ENCODE measurements around the gene CDYL2. TPM values are rescaled to one million over a fixed set of nuclear protein-coding genes. Genes with fewer than 3 reads are reported as not detected.

Gene CDYL2
- total and polyA plus RNA-seq, 4 donors: 1.3 to 12.6 (median 3.7) TPM

DNA sequence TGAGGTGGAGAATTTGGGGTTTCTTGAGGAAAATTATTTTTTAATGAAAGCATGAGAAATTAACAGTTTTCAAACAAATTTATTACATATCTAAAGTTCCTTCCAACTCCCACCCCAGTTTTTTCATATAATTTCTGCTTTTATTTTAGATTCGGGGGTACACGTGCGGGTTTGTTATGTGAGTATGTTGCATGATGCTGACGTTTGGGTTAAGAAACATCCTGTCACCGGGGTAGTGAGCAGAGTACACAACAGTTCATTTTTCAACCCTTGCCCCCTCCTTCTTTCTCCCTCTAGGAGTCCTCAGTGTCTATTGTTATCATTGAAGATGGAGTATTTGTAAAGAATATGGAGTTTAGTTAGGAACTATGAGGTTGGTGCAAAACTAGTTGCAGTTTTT, 31.8 kb upstream of the CDYL2 start:
- no peak overlapping the region for H3K27ac ChIP-seq (ENCODE audit: low read depth in 1 of 2, low read length in 1 of 2)
- 37 to 63% methylated on average over 5 of the region's 5 CpGs for WGBS, 2 donors
- no peak for DNase-seq
- H3K9me3 ChIP-seq (ENCODE audit: control insufficient read depth in 4 of 4, insufficient read depth in 3 of 4, low read length in 3 of 4): no peaks in the 10 kb centered on the region
- H3K36me3 ChIP-seq (ENCODE audit: control insufficient read depth in 4 of 4, insufficient read depth in 4 of 4, low read length in 4 of 4): no peaks in the 10 kb centered on the region
- H3K4me1 ChIP-seq (ENCODE audit: control insufficient read depth in 5 of 5, insufficient read depth in 5 of 5, low read length in 5 of 5): peaks cover 0 to 3% (median 0%) of the 10 kb centered on the region in 5 donors
- H3K9ac ChIP-seq (ENCODE audit: insufficient read depth in 1 of 2, low read length in 2 of 2): no peak overlapping the region
- TF ChIP-seq, protein P1, sequence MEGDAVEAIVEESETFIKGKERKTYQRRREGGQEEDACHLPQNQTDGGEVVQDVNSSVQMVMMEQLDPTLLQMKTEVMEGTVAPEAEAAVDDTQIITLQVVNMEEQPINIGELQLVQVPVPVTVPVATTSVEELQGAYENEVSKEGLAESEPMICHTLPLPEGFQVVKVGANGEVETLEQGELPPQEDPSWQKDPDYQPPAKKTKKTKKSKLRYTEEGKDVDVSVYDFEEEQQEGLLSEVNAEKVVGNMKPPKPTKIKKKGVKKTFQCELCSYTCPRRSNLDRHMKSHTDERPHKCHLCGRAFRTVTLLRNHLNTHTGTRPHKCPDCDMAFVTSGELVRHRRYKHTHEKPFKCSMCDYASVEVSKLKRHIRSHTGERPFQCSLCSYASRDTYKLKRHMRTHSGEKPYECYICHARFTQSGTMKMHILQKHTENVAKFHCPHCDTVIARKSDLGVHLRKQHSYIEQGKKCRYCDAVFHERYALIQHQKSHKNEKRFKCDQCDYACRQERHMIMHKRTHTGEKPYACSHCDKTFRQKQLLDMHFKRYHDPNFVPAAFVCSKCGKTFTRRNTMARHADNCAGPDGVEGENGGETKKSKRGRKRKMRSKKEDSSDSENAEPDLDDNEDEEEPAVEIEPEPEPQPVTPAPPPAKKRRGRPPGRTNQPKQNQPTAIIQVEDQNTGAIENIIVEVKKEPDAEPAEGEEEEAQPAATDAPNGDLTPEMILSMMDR (IDR thresholded peaks at IDR 0.05; ENCODE audit: control extremely low read depth, extremely low read depth): no peak
- no peaks in the 10 kb centered on the region for H3K27me3 ChIP-seq (ENCODE audit: control insufficient read depth in 3 of 3, insufficient read depth in 3 of 3, low read length in 2 of 3)
- ATAC-seq (ENCODE audit: insufficient read depth, low FRiP score): no peak
- H3K4me3 ChIP-seq: no peak overlapping the region

DNA sequence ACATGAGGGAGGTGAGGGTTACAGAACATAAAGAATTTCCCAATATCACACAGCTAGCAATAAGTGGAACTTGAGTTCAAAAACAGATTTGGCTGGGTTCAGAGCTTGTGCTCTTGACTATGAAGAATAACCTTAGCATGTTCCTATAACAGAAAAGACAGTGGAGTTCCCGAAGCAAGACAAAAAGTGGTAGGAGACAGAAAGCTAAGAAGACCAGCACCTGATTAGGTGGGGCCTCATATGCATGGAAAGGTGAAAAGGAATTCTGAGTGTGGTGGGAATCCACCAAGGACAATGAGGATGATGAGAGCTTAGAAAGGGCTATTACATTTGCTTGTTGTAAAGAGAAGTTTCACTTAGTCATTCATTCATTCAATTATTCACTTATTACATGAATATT, 26.6 kb upstream of the CDYL2 start:
- Histone ChIP-seq H3K9ac (ENCODE audit: insufficient read depth in 1 of 2, low read length in 2 of 2) (no peak overlapping the region), H3K27me3 (ENCODE audit: control insufficient read depth in 3 of 3, insufficient read depth in 3 of 3, low read length in 2 of 3) (peaks cover 0 to 6% (median 0%) of the 10 kb centered on the region in 3 donors), H3K4me1 (ENCODE audit: control insufficient read depth in 5 of 5, insufficient read depth in 5 of 5, low read length in 5 of 5) (no peaks in the 10 kb centered on the region), H3K36me3 (ENCODE audit: control insufficient read depth in 4 of 4, insufficient read depth in 4 of 4, low read length in 4 of 4) (no peaks in the 10 kb centered on the region), H3K9me3 (ENCODE audit: control insufficient read depth in 4 of 4, insufficient read depth in 3 of 4, low read length in 3 of 4) (no peaks in the 10 kb centered on the region), H3K4me3 (no peak overlapping the region), H3K27ac (ENCODE audit: low read depth in 1 of 2, low read length in 1 of 2) (no peak overlapping the region)
- DNase-seq: no peak
- TF ChIP-seq, protein P1 (IDR thresholded peaks at IDR 0.05; ENCODE audit: control extremely low read depth, extremely low read depth): no peak
- ATAC-seq (ENCODE audit: insufficient read depth, low FRiP score): no peak
- WGBS, 2 donors: 88 to 91% methylated on average over 1 of the region's 1 CpG

DNA sequence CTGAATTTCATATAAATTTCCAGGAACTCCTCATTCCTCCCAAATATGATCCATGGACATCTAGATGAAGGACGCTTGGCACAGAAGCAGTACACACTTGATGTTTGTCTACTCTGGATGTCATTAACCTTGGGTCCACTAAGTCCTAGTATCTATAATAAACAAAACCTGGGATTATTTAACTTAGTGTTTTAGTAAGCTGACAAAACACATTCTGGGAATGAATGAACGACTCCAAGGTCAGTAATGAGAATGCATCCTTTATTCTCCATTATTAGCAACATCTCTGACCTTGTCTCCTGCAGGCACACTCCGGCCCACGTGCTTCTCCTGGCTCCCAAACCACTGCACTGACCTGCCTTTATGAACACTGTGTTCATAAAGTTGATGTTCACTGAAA, 24.1 kb upstream of the CDYL2 start:
- 59 to 81% methylated on average over 4 of the region's 4 CpGs for WGBS, 2 donors
- Histone ChIP-seq H3K9ac (ENCODE audit: insufficient read depth in 1 of 2, low read length in 2 of 2) (no peak overlapping the region), H3K36me3 (ENCODE audit: control insufficient read depth in 4 of 4, insufficient read depth in 4 of 4, low read length in 4 of 4) (no peaks in the 10 kb centered on the region), H3K27me3 (ENCODE audit: control insufficient read depth in 3 of 3, insufficient read depth in 3 of 3, low read length in 2 of 3) (peaks cover 0 to 6% (median 0%) of the 10 kb centered on the region in 3 donors), H3K4me3 (no peak overlapping the region), H3K9me3 (ENCODE audit: control insufficient read depth in 4 of 4, insufficient read depth in 3 of 4, low read length in 3 of 4) (no peaks in the 10 kb centered on the region), H3K27ac (ENCODE audit: low read depth in 1 of 2, low read length in 1 of 2) (no peak overlapping the region), H3K4me1 (ENCODE audit: control insufficient read depth in 5 of 5, insufficient read depth in 5 of 5, low read length in 5 of 5) (no peaks in the 10 kb centered on the region)
- TF ChIP-seq, protein P1 (IDR thresholded peaks at IDR 0.05; ENCODE audit: control extremely low read depth, extremely low read depth): no peak
- ATAC-seq (ENCODE audit: insufficient read depth, low FRiP score) (no peak), DNase-seq (no peak)

DNA sequence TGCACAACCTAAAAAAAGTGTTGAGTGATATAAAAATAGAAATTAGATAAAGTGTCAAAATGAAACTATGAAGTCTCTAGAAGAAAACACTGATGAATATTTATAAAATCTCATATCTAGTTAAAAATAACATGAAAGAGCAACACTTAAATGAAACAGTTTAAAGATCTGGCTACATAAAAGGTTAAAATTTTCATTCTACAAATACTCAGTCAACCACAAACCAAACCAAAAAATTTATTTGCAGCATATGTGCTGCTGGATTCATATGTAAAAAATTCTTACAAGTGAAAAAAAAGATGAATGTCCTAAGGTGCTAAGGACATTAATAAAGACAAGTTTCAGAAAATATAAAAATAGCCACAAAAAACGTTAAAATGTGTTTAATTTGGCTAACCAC, 22.6 kb upstream of the CDYL2 start:
- Histone ChIP-seq H3K9ac (ENCODE audit: insufficient read depth in 1 of 2, low read length in 2 of 2) (no peak overlapping the region), H3K4me1 (ENCODE audit: control insufficient read depth in 5 of 5, insufficient read depth in 5 of 5, low read length in 5 of 5) (no peaks in the 10 kb centered on the region)

More for the DNA sequence above, 22.6 kb upstream of the CDYL2 start:
- TF ChIP-seq, protein P1 (IDR thresholded peaks at IDR 0.05; ENCODE audit: control extremely low read depth, extremely low read depth): no peak
- ATAC-seq (ENCODE audit: insufficient read depth, low FRiP score) (no peak), DNase-seq (no peak)
- Histone ChIP-seq H3K9me3 (ENCODE audit: control insufficient read depth in 4 of 4, insufficient read depth in 3 of 4, low read length in 3 of 4) (no peaks in the 10 kb centered on the region), H3K27me3 (ENCODE audit: control insufficient read depth in 3 of 3, insufficient read depth in 3 of 3, low read length in 2 of 3) (peaks cover 0 to 6% (median 0%) of the 10 kb centered on the region in 3 donors), H3K4me3 (no peak overlapping the region), H3K27ac (ENCODE audit: low read depth in 1 of 2, low read length in 1 of 2) (no peak overlapping the region), H3K36me3 (ENCODE audit: control insufficient read depth in 4 of 4, insufficient read depth in 4 of 4, low read length in 4 of 4) (no peaks in the 10 kb centered on the region)
- WGBS, 2 donors: 9 to 12% methylated on average over 1 of the region's 1 CpG

All from lung (tissue), 12 donors.